ENCODE measurements around the gene POLR2B.

The POLR2B gene

DNA sequence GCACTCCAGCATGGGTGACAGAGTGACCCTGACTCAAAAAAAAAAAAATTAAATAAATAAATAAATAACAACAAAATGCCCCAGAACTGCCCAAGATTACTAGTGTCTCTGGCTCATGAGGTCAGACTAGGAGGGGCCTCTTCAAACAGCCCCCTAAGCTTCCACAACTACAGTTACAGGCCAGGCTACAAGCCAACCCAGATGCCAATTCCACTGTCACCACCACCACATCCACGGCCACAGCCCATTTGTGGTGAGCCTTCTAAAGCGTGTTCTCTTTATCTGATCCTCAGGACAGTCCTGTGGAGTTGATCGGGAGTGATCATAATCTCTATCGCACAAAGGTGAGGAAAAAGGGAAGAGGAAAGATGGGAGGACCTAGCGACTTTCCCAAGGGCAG, 94.9 kb downstream of the POLR2B start:
- DNase-seq (ENCODE audit: low spot score in 2 of 2) = no peak
- ATAC-seq (ENCODE audit: low read depth) = no peak
- no peak overlapping the region for H3K27ac Mint-ChIP-seq

DNA sequence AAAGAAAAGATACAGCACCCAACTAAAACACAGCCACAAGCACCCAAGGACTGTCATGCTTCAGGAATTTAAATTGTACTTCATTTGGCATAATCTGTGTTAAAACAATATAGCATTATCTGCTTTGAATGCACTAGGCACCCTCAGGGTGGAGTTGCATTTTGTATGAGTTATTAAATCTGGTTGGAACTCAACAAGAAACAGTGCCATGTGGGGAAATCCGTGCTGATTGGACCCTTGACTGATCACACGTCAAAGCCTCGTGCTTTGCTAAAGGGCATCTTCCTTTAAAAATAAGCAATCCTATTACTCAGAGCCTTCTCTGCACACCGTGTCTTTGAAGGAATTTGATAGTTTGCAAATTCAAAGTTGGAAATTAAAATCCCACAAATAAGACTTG, 96.0 kb downstream of the POLR2B start:
- Mint-ChIP-seq H3K27me3 (peaks cover 6% of the 10 kb centered on the region), H3K36me3 (no peaks in the 10 kb centered on the region), H3K27ac (no peak overlapping the region), H3K4me3 (no peak overlapping the region), H3K4me1 (no peaks in the 10 kb centered on the region), H3K9me3 (no peaks in the 10 kb centered on the region)
- DNase-seq (ENCODE audit: low spot score in 2 of 2) (no peak), ATAC-seq (ENCODE audit: low read depth) (no peak)

More for the DNA sequence above, 94.9 kb downstream of the POLR2B start:
- Mint-ChIP-seq H3K36me3 (no peaks in the 10 kb centered on the region), H3K4me1 (no peaks in the 10 kb centered on the region), H3K4me3 (no peak overlapping the region), H3K27me3 (peaks cover 4% of the 10 kb centered on the region), H3K9me3 (no peaks in the 10 kb centered on the region)

GRCh38 chr4:57075367-57075766, 96.7 kb downstream of the POLR2B start:
- no peak for DNase-seq (ENCODE audit: low spot score in 2 of 2)
- ATAC-seq (ENCODE audit: low read depth) = no peak
- no peak overlapping the region for H3K4me3 Mint-ChIP-seq
- peaks cover 6% of the 10 kb centered on the region for H3K27me3 Mint-ChIP-seq
- H3K4me1 Mint-ChIP-seq = no peaks in the 10 kb centered on the region
- no peak overlapping the region for H3K27ac Mint-ChIP-seq
- H3K9me3 Mint-ChIP-seq = no peaks in the 10 kb centered on the region
- H3K36me3 Mint-ChIP-seq = no peaks in the 10 kb centered on the region

DNA sequence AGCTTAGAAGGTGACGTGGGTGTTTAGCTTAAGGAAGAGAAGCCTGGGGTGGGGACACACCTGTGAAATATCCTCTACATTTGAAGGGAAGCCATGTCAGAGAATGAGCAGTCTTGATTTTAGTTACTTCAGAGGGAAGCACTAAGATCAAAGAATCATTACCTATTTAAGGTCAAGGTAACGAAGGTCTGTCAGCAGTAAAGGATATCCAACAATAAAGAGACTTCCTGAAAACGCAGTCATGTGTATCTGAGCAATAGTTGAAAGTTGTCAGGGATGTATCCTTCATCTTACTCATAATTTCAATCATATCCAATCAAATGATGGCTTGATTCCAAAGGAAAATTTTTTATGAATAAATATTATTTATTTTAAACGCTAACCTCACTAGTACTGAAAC, 98.0 kb downstream of the POLR2B start:
- DNase-seq (ENCODE audit: low spot score in 2 of 2) = no peak
- Mint-ChIP-seq H3K4me3 (no peak overlapping the region), H3K4me1 (no peaks in the 10 kb centered on the region), H3K27me3 (peaks cover 8% of the 10 kb centered on the region), H3K9me3 (no peaks in the 10 kb centered on the region), H3K36me3 (no peaks in the 10 kb centered on the region), H3K27ac (no peak overlapping the region)
- ATAC-seq (ENCODE audit: low read depth) = no peak

DNA sequence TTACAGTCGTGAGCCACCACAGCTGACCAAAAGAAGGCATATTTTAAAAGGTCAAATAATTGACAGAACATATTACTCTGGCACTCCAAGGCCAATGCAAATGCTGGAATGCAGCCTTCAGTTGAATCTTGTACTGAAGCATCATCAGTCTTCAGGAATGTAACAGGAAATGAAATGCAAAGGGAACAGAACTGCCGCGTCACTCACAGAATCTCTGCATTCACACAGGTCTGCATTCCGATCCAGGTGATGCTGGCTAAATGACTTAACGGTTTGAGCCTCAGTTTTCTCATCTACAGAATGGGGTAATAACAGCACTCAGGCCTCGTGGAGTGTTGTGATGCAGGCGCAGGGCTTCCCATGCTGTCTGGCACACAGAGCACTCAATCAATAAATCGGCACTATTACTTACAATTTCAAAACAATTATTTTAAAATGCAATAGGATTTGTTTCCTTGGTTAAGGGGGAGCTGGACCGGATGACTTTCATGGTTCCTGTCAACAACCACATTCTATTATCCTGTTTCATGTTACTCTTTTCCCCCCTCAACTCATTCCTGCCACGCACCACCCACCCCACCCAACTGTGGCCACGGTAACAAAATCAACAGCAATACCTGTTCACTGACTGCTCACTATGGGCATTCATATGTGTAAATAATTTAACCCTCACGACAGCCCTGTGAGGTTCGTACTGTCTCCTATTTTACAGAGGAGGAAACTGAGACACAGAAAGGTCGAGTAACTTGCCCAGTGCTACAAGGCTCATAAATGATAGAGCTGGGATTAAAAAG, 99.1 kb downstream of the POLR2B start:
- H3K9me3 Mint-ChIP-seq = no peaks in the 10 kb centered on the region
- ATAC-seq (ENCODE audit: low read depth) = no peak
- no peak overlapping the region for H3K4me3 Mint-ChIP-seq
- no peaks in the 10 kb centered on the region for H3K36me3 Mint-ChIP-seq
- peaks cover 7% of the 10 kb centered on the region for H3K27me3 Mint-ChIP-seq
- H3K27ac Mint-ChIP-seq = no peak overlapping the region
- no peak for DNase-seq (ENCODE audit: low spot score in 2 of 2)
- no peaks in the 10 kb centered on the region for H3K4me1 Mint-ChIP-seq

DNA sequence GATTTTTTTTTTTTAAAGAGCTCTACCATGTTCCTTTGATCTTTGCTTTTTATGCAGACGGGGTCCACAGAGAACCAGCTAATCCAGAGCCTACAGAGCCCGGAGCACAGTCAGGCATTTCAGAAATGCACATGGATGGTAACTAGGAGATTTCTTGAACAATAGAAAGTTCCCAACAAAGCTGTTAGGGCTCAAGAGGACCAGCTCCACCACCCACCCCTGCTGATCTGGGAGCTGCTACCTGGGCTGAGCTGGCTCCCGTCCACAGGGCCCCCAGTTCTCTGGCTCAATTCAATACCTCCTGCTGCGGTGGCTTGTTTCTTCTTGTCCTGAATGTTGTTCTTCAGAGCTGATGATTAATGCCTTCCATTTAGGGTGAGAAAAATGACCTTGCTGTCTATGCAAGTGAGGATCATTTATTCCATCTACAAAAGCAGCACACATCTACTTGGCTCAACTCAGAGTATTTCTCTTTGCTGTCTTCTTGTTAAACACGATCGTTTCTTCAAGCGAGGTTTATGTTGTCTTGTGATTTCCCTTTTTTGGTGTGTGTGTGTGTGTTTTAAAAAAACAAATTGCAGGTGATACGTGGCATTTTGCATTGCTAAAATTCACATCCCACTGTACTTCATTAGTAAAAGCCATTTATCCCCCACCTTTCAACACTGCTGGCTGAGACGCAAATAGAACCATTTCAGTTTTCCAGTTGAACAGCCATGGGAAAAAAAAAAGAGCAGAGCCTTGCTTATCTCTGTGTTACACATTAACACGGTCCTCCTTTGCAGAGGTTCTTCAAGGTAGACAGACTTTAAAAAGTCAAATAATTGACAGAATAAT, 100.2 kb downstream of the POLR2B start:
- H3K27ac Mint-ChIP-seq = no peak overlapping the region
- ATAC-seq (ENCODE audit: low read depth) = no peak

More for the DNA sequence above, 100.2 kb downstream of the POLR2B start:
- H3K27me3 Mint-ChIP-seq = peaks cover 6% of the 10 kb centered on the region
- H3K4me3 Mint-ChIP-seq = no peak overlapping the region
- no peaks in the 10 kb centered on the region for H3K9me3 Mint-ChIP-seq
- H3K4me1 Mint-ChIP-seq = no peaks in the 10 kb centered on the region
- no peak for DNase-seq (ENCODE audit: low spot score in 2 of 2)
- H3K36me3 Mint-ChIP-seq = no peaks in the 10 kb centered on the region
